ENCODE measurements around the gene RPS6KA3. TPM values are rescaled to one million over a fixed set of nuclear protein-coding genes. Genes with fewer than 3 reads are reported as not detected.

Gene RPS6KA3
- total and polyA plus RNA-seq, 2 of the 8 experiments (the other 6 are each of a cell fraction or from before 2014, with no cell fraction given), result 7.1 to 13.0 TPM

GRCh38 chrX:20280938-20281337, 14.2 kb upstream of the RPS6KA3 start (continued):
- TF ChIP-seq, protein P1, sequence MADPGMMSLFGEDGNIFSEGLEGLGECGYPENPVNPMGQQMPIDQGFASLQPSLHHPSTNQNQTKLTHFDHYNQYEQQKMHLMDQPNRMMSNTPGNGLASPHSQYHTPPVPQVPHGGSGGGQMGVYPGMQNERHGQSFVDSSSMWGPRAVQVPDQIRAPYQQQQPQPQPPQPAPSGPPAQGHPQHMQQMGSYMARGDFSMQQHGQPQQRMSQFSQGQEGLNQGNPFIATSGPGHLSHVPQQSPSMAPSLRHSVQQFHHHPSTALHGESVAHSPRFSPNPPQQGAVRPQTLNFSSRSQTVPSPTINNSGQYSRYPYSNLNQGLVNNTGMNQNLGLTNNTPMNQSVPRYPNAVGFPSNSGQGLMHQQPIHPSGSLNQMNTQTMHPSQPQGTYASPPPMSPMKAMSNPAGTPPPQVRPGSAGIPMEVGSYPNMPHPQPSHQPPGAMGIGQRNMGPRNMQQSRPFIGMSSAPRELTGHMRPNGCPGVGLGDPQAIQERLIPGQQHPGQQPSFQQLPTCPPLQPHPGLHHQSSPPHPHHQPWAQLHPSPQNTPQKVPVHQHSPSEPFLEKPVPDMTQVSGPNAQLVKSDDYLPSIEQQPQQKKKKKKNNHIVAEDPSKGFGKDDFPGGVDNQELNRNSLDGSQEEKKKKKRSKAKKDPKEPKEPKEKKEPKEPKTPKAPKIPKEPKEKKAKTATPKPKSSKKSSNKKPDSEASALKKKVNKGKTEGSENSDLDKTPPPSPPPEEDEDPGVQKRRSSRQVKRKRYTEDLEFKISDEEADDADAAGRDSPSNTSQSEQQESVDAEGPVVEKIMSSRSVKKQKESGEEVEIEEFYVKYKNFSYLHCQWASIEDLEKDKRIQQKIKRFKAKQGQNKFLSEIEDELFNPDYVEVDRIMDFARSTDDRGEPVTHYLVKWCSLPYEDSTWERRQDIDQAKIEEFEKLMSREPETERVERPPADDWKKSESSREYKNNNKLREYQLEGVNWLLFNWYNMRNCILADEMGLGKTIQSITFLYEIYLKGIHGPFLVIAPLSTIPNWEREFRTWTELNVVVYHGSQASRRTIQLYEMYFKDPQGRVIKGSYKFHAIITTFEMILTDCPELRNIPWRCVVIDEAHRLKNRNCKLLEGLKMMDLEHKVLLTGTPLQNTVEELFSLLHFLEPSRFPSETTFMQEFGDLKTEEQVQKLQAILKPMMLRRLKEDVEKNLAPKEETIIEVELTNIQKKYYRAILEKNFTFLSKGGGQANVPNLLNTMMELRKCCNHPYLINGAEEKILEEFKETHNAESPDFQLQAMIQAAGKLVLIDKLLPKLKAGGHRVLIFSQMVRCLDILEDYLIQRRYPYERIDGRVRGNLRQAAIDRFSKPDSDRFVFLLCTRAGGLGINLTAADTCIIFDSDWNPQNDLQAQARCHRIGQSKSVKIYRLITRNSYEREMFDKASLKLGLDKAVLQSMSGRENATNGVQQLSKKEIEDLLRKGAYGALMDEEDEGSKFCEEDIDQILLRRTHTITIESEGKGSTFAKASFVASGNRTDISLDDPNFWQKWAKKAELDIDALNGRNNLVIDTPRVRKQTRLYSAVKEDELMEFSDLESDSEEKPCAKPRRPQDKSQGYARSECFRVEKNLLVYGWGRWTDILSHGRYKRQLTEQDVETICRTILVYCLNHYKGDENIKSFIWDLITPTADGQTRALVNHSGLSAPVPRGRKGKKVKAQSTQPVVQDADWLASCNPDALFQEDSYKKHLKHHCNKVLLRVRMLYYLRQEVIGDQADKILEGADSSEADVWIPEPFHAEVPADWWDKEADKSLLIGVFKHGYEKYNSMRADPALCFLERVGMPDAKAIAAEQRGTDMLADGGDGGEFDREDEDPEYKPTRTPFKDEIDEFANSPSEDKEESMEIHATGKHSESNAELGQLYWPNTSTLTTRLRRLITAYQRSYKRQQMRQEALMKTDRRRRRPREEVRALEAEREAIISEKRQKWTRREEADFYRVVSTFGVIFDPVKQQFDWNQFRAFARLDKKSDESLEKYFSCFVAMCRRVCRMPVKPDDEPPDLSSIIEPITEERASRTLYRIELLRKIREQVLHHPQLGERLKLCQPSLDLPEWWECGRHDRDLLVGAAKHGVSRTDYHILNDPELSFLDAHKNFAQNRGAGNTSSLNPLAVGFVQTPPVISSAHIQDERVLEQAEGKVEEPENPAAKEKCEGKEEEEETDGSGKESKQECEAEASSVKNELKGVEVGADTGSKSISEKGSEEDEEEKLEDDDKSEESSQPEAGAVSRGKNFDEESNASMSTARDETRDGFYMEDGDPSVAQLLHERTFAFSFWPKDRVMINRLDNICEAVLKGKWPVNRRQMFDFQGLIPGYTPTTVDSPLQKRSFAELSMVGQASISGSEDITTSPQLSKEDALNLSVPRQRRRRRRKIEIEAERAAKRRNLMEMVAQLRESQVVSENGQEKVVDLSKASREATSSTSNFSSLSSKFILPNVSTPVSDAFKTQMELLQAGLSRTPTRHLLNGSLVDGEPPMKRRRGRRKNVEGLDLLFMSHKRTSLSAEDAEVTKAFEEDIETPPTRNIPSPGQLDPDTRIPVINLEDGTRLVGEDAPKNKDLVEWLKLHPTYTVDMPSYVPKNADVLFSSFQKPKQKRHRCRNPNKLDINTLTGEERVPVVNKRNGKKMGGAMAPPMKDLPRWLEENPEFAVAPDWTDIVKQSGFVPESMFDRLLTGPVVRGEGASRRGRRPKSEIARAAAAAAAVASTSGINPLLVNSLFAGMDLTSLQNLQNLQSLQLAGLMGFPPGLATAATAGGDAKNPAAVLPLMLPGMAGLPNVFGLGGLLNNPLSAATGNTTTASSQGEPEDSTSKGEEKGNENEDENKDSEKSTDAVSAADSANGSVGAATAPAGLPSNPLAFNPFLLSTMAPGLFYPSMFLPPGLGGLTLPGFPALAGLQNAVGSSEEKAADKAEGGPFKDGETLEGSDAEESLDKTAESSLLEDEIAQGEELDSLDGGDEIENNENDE (IDR thresholded peaks at IDR 0.05; ENCODE audit: insufficient replicate concordance, low read length), result no peak
- TF ChIP-seq SIN3A (conservative IDR thresholded peaks at IDR 0.05 in 1 of 2, IDR thresholded peaks at IDR 0.05 in 1 of 2; ENCODE audit: low read depth in 1 of 2, low read length in 2 of 2) (no peak), USF2 (IDR thresholded peaks at IDR 0.05; ENCODE audit: low read length) (no peak), EGR1 (IDR thresholded peaks at IDR 0.05; ENCODE audit: borderline replicate concordance, low read depth, low read length) (no peak), KDM4A (IDR thresholded peaks at IDR 0.05; ENCODE audit: low read depth, low read length, severe bottlenecking) (no peak), HDAC2 (IDR thresholded peaks at IDR 0.05; ENCODE audit: borderline replicate concordance in 1 of 2, low read depth in 2 of 2, low read length in 2 of 2) (no peak), CBX5 (IDR thresholded peaks at IDR 0.05; ENCODE audit: low read depth, low read length) (no peak)
- TF ChIP-seq, protein P2, sequence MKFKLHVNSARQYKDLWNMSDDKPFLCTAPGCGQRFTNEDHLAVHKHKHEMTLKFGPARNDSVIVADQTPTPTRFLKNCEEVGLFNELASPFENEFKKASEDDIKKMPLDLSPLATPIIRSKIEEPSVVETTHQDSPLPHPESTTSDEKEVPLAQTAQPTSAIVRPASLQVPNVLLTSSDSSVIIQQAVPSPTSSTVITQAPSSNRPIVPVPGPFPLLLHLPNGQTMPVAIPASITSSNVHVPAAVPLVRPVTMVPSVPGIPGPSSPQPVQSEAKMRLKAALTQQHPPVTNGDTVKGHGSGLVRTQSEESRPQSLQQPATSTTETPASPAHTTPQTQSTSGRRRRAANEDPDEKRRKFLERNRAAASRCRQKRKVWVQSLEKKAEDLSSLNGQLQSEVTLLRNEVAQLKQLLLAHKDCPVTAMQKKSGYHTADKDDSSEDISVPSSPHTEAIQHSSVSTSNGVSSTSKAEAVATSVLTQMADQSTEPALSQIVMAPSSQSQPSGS (IDR thresholded peaks at IDR 0.05; ENCODE audit: low read length), result no peak
